Liver (tissue), 9 donors: ENCODE data around the gene ANKRD44. TPM values are rescaled to one million over a fixed set of nuclear protein-coding genes. Genes with fewer than 3 reads are reported as not detected.

ENCODE experiments used
- DNase-seq: peaks from one replicate; pipeline ENCODE4 v3.0.0-alpha.2; 2017; ENCODE audit warnings: low spot score
- H3K27ac ChIP-seq, 2 donors: one replicate each; pipeline ENCODE4 v1.7.0; 2013; ENCODE audit warnings: inconsistent platforms in 2 of 2, low read length in 2 of 2, control low read depth in 1 of 2, low read depth in 1 of 2, mild to moderate bottlenecking in 1 of 2
- H3K27me3 ChIP-seq, 4 donors: one replicate each; pipeline versions ENCODE4 v1.6.1 to v1.7.0; 2013; ENCODE audit warnings: low read length in 3 of 4, inconsistent platforms in 1 of 4, mild to moderate bottlenecking in 1 of 4, moderate library complexity in 1 of 4; ENCODE audit not compliant: control insufficient read depth in 4 of 4, insufficient read depth in 4 of 4
- H3K36me3 ChIP-seq, 4 donors: one replicate each; pipeline versions ENCODE4 v1.6.1 to v1.7.0; 2013; ENCODE audit warnings: low read length in 3 of 4, mild to moderate bottlenecking in 3 of 4, low read depth in 1 of 4, moderate library complexity in 1 of 4; ENCODE audit not compliant: control insufficient read depth in 4 of 4, insufficient read depth in 3 of 4
- H3K4me1 ChIP-seq, 4 donors: one replicate each; pipeline versions ENCODE4 v1.6.1 to v1.7.0; 2013; ENCODE audit warnings: low read length in 3 of 4, mild to moderate bottlenecking in 3 of 4, moderate library complexity in 1 of 4; ENCODE audit not compliant: control insufficient read depth in 4 of 4, insufficient read depth in 4 of 4
- H3K4me3 ChIP-seq, 3 donors: one replicate each; pipeline versions ENCODE4 v1.6.1 to v1.7.0; 2013; ENCODE audit warnings: low read length in 3 of 3, control low read depth in 1 of 3, low read depth in 1 of 3, mild to moderate bottlenecking in 1 of 3
- H3K9ac ChIP-seq, 2 donors: one replicate each; pipeline ENCODE4 v1.7.0; 2013; ENCODE audit warnings: low read length in 2 of 2, mild to moderate bottlenecking in 2 of 2, moderate library complexity in 2 of 2, control low read depth in 1 of 2, low read depth in 1 of 2
- H3K9me3 ChIP-seq, 4 donors: one replicate each; pipeline versions ENCODE4 v1.6.1 to v1.7.0; 2013; ENCODE audit warnings: low read length in 3 of 4; ENCODE audit not compliant: control insufficient read depth in 4 of 4
- ATF3 ChIP-seq: IDR thresholded peaks from 2 replicates; pipeline ENCODE4 v1.6.1; 2016; ENCODE audit warnings: antibody characterized with exemption
- CTCF ChIP-seq: fragments of 150-350 bp; IDR thresholded peaks from 2 replicates; pipeline ENCODE4 v1.5.1; 2017; ENCODE audit warnings: improper control_type of control experiment, low read depth, low read length; ENCODE audit not compliant: missing input control
- EGR1 ChIP-seq, 2 donors: IDR thresholded peaks; 2 replicates each; pipeline ENCODE4 v1.6.1; 2016 to 2018; ENCODE audit warnings: antibody characterized with exemption in 2 of 2, low read depth in 2 of 2
- FOXA1 ChIP-seq: IDR thresholded peaks from 2 replicates; pipeline ENCODE4 v1.6.1; 2016; ENCODE audit warnings: antibody characterized with exemption
- FOXA2 ChIP-seq: IDR thresholded peaks from 2 replicates; pipeline ENCODE4 v1.6.1; 2016; ENCODE audit warnings: antibody characterized with exemption
- GABPA ChIP-seq, 2 donors: IDR thresholded peaks in 1 of 2; conservative IDR thresholded peaks in 1 of 2; 2 replicates each; pipeline ENCODE4 v1.6.1; 2016; ENCODE audit warnings: antibody characterized with exemption in 2 of 2, mild to moderate bottlenecking in 1 of 2, moderate library complexity in 1 of 2
- HNF4A ChIP-seq, 2 donors: conservative IDR thresholded peaks; 2 replicates each; pipeline ENCODE4 v1.6.1; 2016; ENCODE audit warnings: antibody characterized with exemption in 2 of 2, mild to moderate bottlenecking in 2 of 2
- HNF4G ChIP-seq: IDR thresholded peaks from 2 replicates; pipeline ENCODE4 v1.6.1; 2016; ENCODE audit warnings: antibody characterized with exemption
- JUND ChIP-seq, 2 donors: IDR thresholded peaks; 2 replicates each; pipeline ENCODE4 v1.6.1; 2016; ENCODE audit warnings: antibody characterized with exemption in 2 of 2
- NR2F2 ChIP-seq: IDR thresholded peaks from 2 replicates; pipeline ENCODE4 v1.6.1; 2016; ENCODE audit warnings: antibody characterized with exemption
- RAD21 ChIP-seq, 2 donors: IDR thresholded peaks; 2 replicates each; pipeline ENCODE4 v1.6.1; 2016; ENCODE audit warnings: antibody characterized with exemption in 2 of 2, mild to moderate bottlenecking in 2 of 2
- REST ChIP-seq: IDR thresholded peaks from 2 replicates; pipeline ENCODE4 v1.6.1; 2016; ENCODE audit warnings: antibody characterized with exemption, mild to moderate bottlenecking
- RXRA ChIP-seq, 2 donors: IDR thresholded peaks; 2 replicates each; pipeline ENCODE4 v1.6.1; 2017 to 2018; ENCODE audit warnings: antibody characterized with exemption in 2 of 2, mild to moderate bottlenecking in 1 of 2
- SP1 ChIP-seq: IDR thresholded peaks from 2 replicates; pipeline ENCODE4 v1.6.1; 2018; ENCODE audit warnings: antibody characterized with exemption, mild to moderate bottlenecking
- TAF1 ChIP-seq: conservative IDR thresholded peaks from 2 replicates; pipeline ENCODE4 v1.6.1; 2016; ENCODE audit warnings: antibody characterized with exemption, mild to moderate bottlenecking
- YY1 ChIP-seq: IDR thresholded peaks from 2 replicates; pipeline ENCODE4 v1.6.1; 2016; ENCODE audit warnings: antibody characterized with exemption, mild to moderate bottlenecking
- ZBTB33 ChIP-seq: IDR thresholded peaks from 2 replicates; pipeline ENCODE4 v1.6.1; 2016; ENCODE audit warnings: antibody characterized with exemption
- WGBS: extraction: QIAGEN DNeasy Blood & Tissue Kit; methylation state at CpG from one replicate; pipeline ENCODE4 v1.1.7; 2013; 5-methylcytosine and 5-hydroxymethylcytosine counted together
- polyA plus RNA-seq, 2 donors: library from polyadenylated mRNA; stranded (reverse) in 1 of 2; unstranded in 1 of 2; fragments of 200-250 nt in 1 of 2; fragments of >200 nt in 1 of 2; fragmentation: Nextera tagmentation in 1 of 2; extraction: Ambion mirVana in 1 of 2; gene quantifications; one replicate each; pipeline versions ENCODE4 v1.2.1 to v1.2.3, GENCODE V29; 2013 to 2015
- total RNA-seq, 2 donors: library from RNA; depleted of rRNA; stranded (reverse); fragments of >200 nt; gene quantifications; one replicate each; pipeline ENCODE4 v1.2.3, GENCODE V29; 2014
- TF ChIP-seq, protein P1 (sequence below): IDR thresholded peaks from 2 replicates; pipeline ENCODE4 v1.6.1; 2016; ENCODE audit warnings: antibody characterized with exemption
- donor health status: healthy.
- donor health status: healthy.
- donor health status: healthy.
- donor health status: healthy.
- donor health status: healthy.

The ANKRD44 gene
- total and polyA plus RNA-seq, 4 donors, result 3.8 to 18.2 (median 6.8) TPM

GRCh38 chr2:197249381-197250083, 61.0 kb downstream of the ANKRD44 start:
- no peak overlapping the region for H3K9ac ChIP-seq
- no peak for DNase-seq
- 83% methylated on average over 3 of the region's 3 CpGs for WGBS
- no peak overlapping the region for H3K27ac ChIP-seq
- no peaks in the 10 kb centered on the region for H3K36me3 ChIP-seq
- no peaks in the 10 kb centered on the region for H3K27me3 ChIP-seq
- no peaks in the 10 kb centered on the region for H3K4me1 ChIP-seq
- H3K4me3 ChIP-seq, result no peak overlapping the region
- no peaks in the 10 kb centered on the region for H3K9me3 ChIP-seq
- TF ChIP-seq HNF4G (no peak), RXRA (IDR thresholded peaks at IDR 0.05) (no peak), FOXA2 (no peak), RAD21 (IDR thresholded peaks at IDR 0.05) (no peak), ATF3 (no peak), FOXA1 (no peak), ZBTB33 (no peak), SP1 (no peak), JUND (IDR thresholded peaks at IDR 0.05) (no peak), REST (no peak), GABPA (IDR thresholded peaks at IDR 0.05 in 1 of 2, conservative IDR thresholded peaks at IDR 0.05 in 1 of 2) (no peak), EGR1 (IDR thresholded peaks at IDR 0.05; ENCODE audit: low read depth in 2 of 2) (no peak), HNF4A (conservative IDR thresholded peaks at IDR 0.05) (no peak), NR2F2 (no peak), YY1 (no peak), TAF1 (no peak), CTCF (no peak)
- TF ChIP-seq, protein P1, sequence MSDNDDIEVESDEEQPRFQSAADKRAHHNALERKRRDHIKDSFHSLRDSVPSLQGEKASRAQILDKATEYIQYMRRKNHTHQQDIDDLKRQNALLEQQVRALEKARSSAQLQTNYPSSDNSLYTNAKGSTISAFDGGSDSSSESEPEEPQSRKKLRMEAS, result no peak
